ENCODE results near the gene WDR82.

Gene WDR82

DNA sequence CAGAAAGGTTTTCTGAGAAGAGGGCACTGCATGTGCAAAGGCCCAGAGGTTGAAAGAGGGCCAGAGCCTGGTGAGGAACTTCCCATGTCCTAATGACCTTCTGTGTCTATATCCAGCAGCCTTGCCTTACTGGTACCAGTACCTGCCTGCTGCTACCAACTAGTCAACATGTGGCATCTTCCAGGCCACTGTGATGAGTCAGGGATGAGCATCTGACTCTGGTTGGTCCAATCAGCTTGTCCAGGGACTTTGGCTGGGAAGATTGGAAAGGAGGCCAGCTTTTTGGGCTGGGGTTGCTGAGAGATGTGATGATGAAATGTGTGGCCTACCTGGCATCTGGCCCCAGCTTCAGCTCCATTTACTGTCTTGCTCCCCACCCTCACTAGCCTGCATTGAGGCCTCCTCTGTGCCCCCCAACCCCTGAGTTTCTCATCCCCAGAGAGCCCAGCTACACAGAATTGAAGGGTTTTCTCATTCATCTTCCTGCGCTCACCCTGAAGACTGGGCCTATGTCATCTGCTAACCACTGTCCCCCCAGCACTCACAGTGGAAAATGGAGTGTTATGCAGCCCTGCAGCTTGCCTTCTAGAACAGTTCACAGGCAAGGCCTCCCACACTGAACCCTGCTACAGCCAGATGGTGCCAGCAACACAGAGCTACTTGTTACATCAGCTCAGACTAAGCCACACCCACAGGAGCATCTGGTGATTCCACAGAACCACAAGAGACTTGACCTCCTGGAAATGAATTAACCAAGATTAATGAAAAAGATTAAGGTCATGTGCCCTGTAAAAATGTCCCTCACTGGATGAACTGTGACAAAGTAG lies 38.2 kb downstream of the WDR82 start:
- Histone ChIP-seq H3K79me2 (ENCODE audit: control insufficient read depth, low read length) (peaks cover 44% of the 10 kb centered on the region), H4K20me1 (ENCODE audit: control insufficient read depth, insufficient read depth, low read depth, low read length) (no peaks in the 10 kb centered on the region; the same call in 1 of the 2 replicates), H3K9me2 (replicated peaks; ENCODE audit: control insufficient read depth, low read length) (no peaks in the 10 kb centered on the region), H3K36me3 (ENCODE audit: control insufficient read depth, low read length) (peaks cover 8% of the 10 kb centered on the region), H3K4me3 (ENCODE audit: low read length) (peak overlapping the region; percentile 85), H3K27ac (ENCODE audit: low read depth, low read length) (no peak overlapping the region), H3K27me3 (ENCODE audit: control insufficient read depth, low read length) (peaks cover 5% of the 10 kb centered on the region), H3F3A (ENCODE audit: control insufficient read depth, insufficient read depth) (peaks cover 2% of the 10 kb centered on the region; the same call in 1 of the 2 replicates), H3K4me1 (ENCODE audit: control insufficient read depth, low read length) (peaks cover 42% of the 10 kb centered on the region), H3K9me3 (ENCODE audit: control insufficient read depth, insufficient read depth, low read length) (no peaks in the 10 kb centered on the region), H3K4me2 (ENCODE audit: low read length) (peak overlapping the region; percentile 99)
- no peak for TF ChIP-seq EZH2phosphoT487 (IDR thresholded peaks at IDR 0.05; ENCODE audit: borderline replicate concordance, low read length)
- TF ChIP-seq, protein P1, sequence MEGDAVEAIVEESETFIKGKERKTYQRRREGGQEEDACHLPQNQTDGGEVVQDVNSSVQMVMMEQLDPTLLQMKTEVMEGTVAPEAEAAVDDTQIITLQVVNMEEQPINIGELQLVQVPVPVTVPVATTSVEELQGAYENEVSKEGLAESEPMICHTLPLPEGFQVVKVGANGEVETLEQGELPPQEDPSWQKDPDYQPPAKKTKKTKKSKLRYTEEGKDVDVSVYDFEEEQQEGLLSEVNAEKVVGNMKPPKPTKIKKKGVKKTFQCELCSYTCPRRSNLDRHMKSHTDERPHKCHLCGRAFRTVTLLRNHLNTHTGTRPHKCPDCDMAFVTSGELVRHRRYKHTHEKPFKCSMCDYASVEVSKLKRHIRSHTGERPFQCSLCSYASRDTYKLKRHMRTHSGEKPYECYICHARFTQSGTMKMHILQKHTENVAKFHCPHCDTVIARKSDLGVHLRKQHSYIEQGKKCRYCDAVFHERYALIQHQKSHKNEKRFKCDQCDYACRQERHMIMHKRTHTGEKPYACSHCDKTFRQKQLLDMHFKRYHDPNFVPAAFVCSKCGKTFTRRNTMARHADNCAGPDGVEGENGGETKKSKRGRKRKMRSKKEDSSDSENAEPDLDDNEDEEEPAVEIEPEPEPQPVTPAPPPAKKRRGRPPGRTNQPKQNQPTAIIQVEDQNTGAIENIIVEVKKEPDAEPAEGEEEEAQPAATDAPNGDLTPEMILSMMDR (IDR thresholded peaks at IDR 0.05; ENCODE audit: low read depth, low read length, poor library complexity, severe bottlenecking), result no peak

DNA sequence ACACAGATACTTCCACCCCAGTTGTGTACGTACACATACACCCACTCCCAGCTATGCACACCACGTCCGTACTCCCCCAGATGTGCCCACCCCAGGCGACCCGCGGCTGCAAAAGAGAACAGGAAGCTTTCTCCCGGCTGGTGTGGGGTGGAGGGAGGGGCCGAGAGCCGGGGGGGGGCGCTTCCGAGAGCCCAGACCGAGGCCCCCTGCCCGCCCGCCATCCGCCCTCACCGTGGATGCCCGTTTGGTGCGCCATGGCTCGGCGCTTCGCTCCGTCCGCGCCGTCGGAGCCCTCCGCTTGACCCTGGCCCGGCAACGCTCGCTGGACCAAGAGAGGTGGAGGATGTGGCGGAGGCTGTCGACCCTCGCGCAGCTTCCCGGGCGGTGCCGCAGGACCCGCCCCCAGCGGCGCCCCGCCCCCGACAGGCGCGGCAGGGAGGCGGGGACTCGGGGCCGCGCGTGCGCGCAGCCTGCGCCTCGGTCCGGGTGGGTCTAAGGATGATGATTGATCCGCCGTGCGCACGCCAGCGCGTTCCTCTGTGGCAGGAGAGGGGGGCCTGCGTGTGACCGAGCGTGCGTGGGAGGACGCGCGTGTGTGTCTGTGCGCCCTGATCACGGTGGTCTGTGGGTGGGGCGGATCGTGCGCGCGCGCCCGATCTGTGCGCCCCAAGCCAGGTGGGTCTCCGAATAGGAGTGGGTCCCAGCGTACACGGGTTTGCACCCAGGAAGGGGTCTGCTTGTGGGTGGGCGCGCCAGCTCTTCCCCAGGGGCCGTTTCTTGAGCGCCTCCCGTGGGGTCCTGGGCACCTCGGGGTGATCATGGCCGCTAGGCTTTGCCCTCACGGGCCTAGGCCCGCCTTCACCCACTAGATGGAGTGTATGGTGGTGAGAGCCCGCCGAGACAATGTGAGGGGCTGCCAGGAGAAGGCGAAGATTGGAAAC lies 39.4 kb downstream of the WDR82 start, which contains the start of gene TWF2:
TSS of gene TWF2 (minus strand) at position 398 of the 941 bp plus-strand sequence. CDS start at position 256, 142 bp downstream.
- Histone ChIP-seq H3K9me3 (ENCODE audit: control insufficient read depth, insufficient read depth, low read length) (no peaks in the 10 kb centered on the region), H3K4me2 (ENCODE audit: low read length) (peak within 1 kb of the TSS; percentile 99), H3K27me3 (ENCODE audit: control insufficient read depth, low read length) (no peaks in the 10 kb centered on the region), H3K36me3 (ENCODE audit: control insufficient read depth, low read length) (peaks cover 15% of the 10 kb centered on the region), H3F3A (ENCODE audit: control insufficient read depth, insufficient read depth) (no peaks in the 10 kb centered on the region; the same call in 1 of the 2 replicates), H4K20me1 (ENCODE audit: control insufficient read depth, insufficient read depth, low read depth, low read length) (no peaks in the 10 kb centered on the region; the same call in 1 of the 2 replicates), H3K4me1 (ENCODE audit: control insufficient read depth, low read length) (peaks cover 30% of the 10 kb centered on the region), H3K4me3 (ENCODE audit: low read length) (peak within 1 kb of the TSS; percentile 85), H3K79me2 (ENCODE audit: control insufficient read depth, low read length) (peaks cover 44% of the 10 kb centered on the region), H3K27ac (ENCODE audit: low read depth, low read length) (peak within 1 kb of the TSS; percentile 55), H3K9me2 (replicated peaks; ENCODE audit: control insufficient read depth, low read length) (no peaks in the 10 kb centered on the region)
- no peak for TF ChIP-seq EZH2phosphoT487 (IDR thresholded peaks at IDR 0.05; ENCODE audit: borderline replicate concordance, low read length)
- TF ChIP-seq, protein P1 (IDR thresholded peaks at IDR 0.05; ENCODE audit: low read depth, low read length, poor library complexity, severe bottlenecking), result peak; percentile 64

DNA sequence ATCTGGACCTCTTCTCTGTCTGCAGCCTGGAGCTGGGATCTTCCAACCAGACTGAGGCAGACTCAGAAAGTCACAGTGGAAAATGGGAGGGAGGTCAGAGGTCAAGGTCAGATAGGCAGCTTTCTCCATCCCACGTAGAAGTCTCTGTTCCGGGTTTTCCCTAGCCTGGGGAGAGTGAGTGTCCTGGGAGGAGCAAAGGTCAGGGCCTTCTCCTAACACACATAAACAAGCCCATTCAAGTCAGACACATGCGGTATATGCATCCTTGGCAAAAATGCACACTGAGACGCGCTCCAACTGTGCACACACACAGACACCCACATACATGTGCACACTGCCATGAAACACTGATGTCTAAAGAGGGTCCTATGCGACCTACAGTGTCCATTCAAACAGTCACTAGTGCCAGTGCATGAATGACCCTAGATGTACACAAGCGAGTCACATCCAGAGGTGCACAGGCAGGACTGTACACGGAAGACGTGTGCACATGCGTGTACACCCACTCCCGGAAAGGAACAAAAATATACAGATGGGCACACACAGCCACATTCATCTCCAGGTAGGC lies 40.2 kb downstream of the WDR82 start:
- Histone ChIP-seq H3K9me3 (ENCODE audit: control insufficient read depth, insufficient read depth, low read length) (no peaks in the 10 kb centered on the region), H3K27ac (ENCODE audit: low read depth, low read length) (peak overlapping the region; percentile 55), H3K79me2 (ENCODE audit: control insufficient read depth, low read length) (peaks cover 44% of the 10 kb centered on the region)

More for the DNA sequence above, 40.2 kb downstream of the WDR82 start:
- Histone ChIP-seq H3K4me1 (ENCODE audit: control insufficient read depth, low read length) (peaks cover 26% of the 10 kb centered on the region), H3F3A (ENCODE audit: control insufficient read depth, insufficient read depth) (no peaks in the 10 kb centered on the region; the same call in 1 of the 2 replicates), H3K27me3 (ENCODE audit: control insufficient read depth, low read length) (no peaks in the 10 kb centered on the region), H3K9me2 (replicated peaks; ENCODE audit: control insufficient read depth, low read length) (no peaks in the 10 kb centered on the region), H3K36me3 (ENCODE audit: control insufficient read depth, low read length) (peaks cover 19% of the 10 kb centered on the region), H3K4me3 (ENCODE audit: low read length) (peak overlapping the region; percentile 85), H4K20me1 (ENCODE audit: control insufficient read depth, insufficient read depth, low read depth, low read length) (no peaks in the 10 kb centered on the region; the same call in 1 of the 2 replicates), H3K4me2 (ENCODE audit: low read length) (peak overlapping the region; percentile 99)
- TF ChIP-seq, protein P1 (IDR thresholded peaks at IDR 0.05; ENCODE audit: low read depth, low read length, poor library complexity, severe bottlenecking), result no peak
- no peak for TF ChIP-seq EZH2phosphoT487 (IDR thresholded peaks at IDR 0.05; ENCODE audit: borderline replicate concordance, low read length)
